Calu3 (cell line): ENCODE measurements around the gene RTP4. TPM values are rescaled to one million over a fixed set of nuclear protein-coding genes. Genes with fewer than 3 reads are reported as not detected.
A peak's percentile ranks its signal among the peaks of the same experiment; 100 is the strongest.

Source experiments
- BruUV-seq: library from RNA; stranded (reverse); fragments of 400-500 nt; replicated peaks from 2 replicates; lab custom pipeline; 2021; lab: Mats Ljungman, UMichigan
- CTCF ChIA-PET: fragments of 300-600 bp; sonication (Branson Sonifier 250); formaldehyde crosslinking; loops from one replicate; lab custom pipeline; 2022; ENCODE audit warnings: antibody characterized with exemption; lab: Charles Lee
- DNase-seq: peaks from one replicate; pipeline ENCODE4 v3.0.0; 2022
- H3K27ac Mint-ChIP-seq: one replicate; pipeline ENCODE4 v1.8.0; 2022; ENCODE audit warnings: mixed read lengths; ENCODE audit not compliant: unreplicated experiment
- H3K27me3 Mint-ChIP-seq: one replicate; pipeline ENCODE4 v1.8.0; 2022; ENCODE audit warnings: mixed read lengths; ENCODE audit not compliant: unreplicated experiment
- H3K36me3 Mint-ChIP-seq: one replicate; pipeline ENCODE4 v1.8.0; 2022; ENCODE audit warnings: mild to moderate bottlenecking, moderate library complexity, mixed read lengths; ENCODE audit not compliant: insufficient read depth, unreplicated experiment
- H3K4me1 Mint-ChIP-seq: one replicate; pipeline ENCODE4 v1.8.0; 2022; ENCODE audit warnings: mild to moderate bottlenecking, low read depth, mixed read lengths; ENCODE audit not compliant: unreplicated experiment
- H3K4me3 Mint-ChIP-seq: one replicate; pipeline ENCODE4 v1.8.0; 2022; ENCODE audit warnings: mild to moderate bottlenecking, low read depth, moderate library complexity, mixed read lengths; ENCODE audit not compliant: unreplicated experiment
- H3K9me3 Mint-ChIP-seq: one replicate; pipeline ENCODE4 v1.8.0; 2022; ENCODE audit warnings: low read depth, mixed read lengths; ENCODE audit not compliant: unreplicated experiment
- intact Hi-C: fragments of 100-400 bp; cut with micrococcal nuclease; formaldehyde crosslinking; loops from one replicate; pipeline ENCODE4 v1.10.0; 2022; ENCODE audit not compliant: unreplicated experiment
- total RNA-seq: library from RNA; stranded (reverse); gene quantifications from 2 replicates; pipeline ENCODE4 v1.2.3, GENCODE V29; 2022
- TF ChIP-seq, protein P1 (sequence below): fragments of 200-600 bp; IDR thresholded peaks from one replicate; pipeline ENCODE4 v1.8.0; 2022; ENCODE audit warnings: antibody characterized with exemption; ENCODE audit not compliant: unreplicated experiment

Gene RTP4
- total RNA-seq, 1 experiment from 2014 or later: 12.3 TPM

DNA sequence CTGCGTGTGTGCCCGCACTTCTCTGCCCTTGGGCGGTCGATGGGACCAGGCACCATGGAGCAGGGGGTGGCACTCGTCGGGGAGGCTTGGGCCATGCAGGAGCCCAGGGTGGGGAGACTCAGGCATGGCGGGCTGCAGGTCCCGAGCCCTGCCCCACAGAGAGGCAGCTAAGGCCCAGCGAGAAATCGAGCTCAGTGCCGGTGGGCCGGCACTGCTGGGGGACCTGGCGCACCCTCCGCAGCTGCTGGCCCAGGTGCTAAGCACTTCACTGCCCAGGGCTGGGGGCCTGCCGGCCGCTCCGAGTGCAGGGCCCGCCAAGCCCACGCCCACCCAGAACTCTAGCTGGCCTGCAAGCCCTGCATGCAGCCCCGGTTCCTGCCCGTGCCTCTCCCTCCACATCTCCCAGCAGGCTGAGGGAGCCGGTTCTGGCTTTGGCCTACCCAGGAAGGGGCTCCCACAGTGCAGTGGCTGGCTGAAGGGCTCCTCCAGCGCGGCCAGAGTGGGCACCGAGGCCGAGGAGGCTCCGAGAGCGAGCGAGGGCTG is 553 bp upstream of the RTP4 start:
- Mint-ChIP-seq H3K4me3 (peak overlapping the region; percentile 74), H3K27ac (peak overlapping the region; percentile 98), H3K4me1 (peaks cover 17% of the 10 kb centered on the region), H3K9me3 (peaks cover 3% of the 10 kb centered on the region), H3K27me3 (no peaks in the 10 kb centered on the region), H3K36me3 (peaks cover 17% of the 10 kb centered on the region)
- DNase-seq: no peak
- intact Hi-C loops: no loop called here
- TF ChIP-seq, protein P1, sequence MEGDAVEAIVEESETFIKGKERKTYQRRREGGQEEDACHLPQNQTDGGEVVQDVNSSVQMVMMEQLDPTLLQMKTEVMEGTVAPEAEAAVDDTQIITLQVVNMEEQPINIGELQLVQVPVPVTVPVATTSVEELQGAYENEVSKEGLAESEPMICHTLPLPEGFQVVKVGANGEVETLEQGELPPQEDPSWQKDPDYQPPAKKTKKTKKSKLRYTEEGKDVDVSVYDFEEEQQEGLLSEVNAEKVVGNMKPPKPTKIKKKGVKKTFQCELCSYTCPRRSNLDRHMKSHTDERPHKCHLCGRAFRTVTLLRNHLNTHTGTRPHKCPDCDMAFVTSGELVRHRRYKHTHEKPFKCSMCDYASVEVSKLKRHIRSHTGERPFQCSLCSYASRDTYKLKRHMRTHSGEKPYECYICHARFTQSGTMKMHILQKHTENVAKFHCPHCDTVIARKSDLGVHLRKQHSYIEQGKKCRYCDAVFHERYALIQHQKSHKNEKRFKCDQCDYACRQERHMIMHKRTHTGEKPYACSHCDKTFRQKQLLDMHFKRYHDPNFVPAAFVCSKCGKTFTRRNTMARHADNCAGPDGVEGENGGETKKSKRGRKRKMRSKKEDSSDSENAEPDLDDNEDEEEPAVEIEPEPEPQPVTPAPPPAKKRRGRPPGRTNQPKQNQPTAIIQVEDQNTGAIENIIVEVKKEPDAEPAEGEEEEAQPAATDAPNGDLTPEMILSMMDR: no peak
- BruUV-seq: no TSS peak
- CTCF ChIA-PET: interaction anchor here (0.5 to 2.5 kb wide), 4 partner anchors 22 to 312 kb away, joined by 3 to 13 read pairs (median 10); no protein-coding TSS in a partner anchor

- CTCF ChIA-PET: interaction anchor here (0.6 to 2.5 kb wide), 7 partner anchors 23 to 1961 kb away, joined by 3 to 13 read pairs (median 5); no protein-coding TSS in a partner anchor
- Mint-ChIP-seq H3K36me3 (peaks cover 17% of the 10 kb centered on the region), H3K27ac (peak overlapping the region; percentile 98), H3K4me1 (peaks cover 17% of the 10 kb centered on the region), H3K4me3 (peak overlapping the region; percentile 74), H3K27me3 (no peaks in the 10 kb centered on the region), H3K9me3 (peaks cover 3% of the 10 kb centered on the region)
- DNase-seq: peak; percentile 29
- intact Hi-C loops: no loop called here
- TF ChIP-seq, protein P1: no peak
- BruUV-seq: no TSS peak
These were observed 883 bp downstream of the RTP4 start for GRCh38 chr3:187369089-187369447.

- Mint-ChIP-seq H3K27ac (no peak overlapping the region), H3K36me3 (peaks cover 17% of the 10 kb centered on the region), H3K27me3 (no peaks in the 10 kb centered on the region), H3K4me1 (peaks cover 17% of the 10 kb centered on the region), H3K4me3 (no peak overlapping the region), H3K9me3 (peaks cover 3% of the 10 kb centered on the region)
- DNase-seq: no peak
- intact Hi-C loops: no loop called here
- CTCF ChIA-PET: interaction anchor here (2.5 kb wide), 1 partner anchor 50 kb away, joined by 13 read pairs; no protein-coding TSS in a partner anchor
- TF ChIP-seq, protein P1: no peak
- BruUV-seq: no TSS peak
These were observed 1.9 kb downstream of the RTP4 start for GRCh38 chr3:187370051-187370450.

DNA sequence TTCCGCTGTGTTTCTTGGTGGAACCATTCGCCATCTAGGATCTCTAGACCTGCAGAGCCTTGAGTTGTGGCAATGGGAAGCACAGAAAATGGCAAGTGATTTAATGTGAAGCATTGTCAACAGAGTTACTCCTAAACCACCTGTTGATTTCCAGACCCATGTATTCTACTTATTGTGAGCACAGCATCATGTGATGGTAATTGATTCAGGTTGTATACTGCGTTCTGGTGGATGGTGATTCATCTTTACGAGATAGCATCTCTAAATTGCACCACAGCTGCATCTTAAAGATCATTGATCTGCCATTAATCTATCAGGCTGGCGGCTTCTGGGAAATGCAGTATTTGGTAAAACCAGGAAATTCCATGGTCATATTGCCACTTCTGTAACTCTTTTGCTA is 7.4 kb downstream of the RTP4 start:
- H3K36me3 Mint-ChIP-seq: no peaks in the 10 kb centered on the region
- intact Hi-C loops: no loop called here
- peaks cover 3% of the 10 kb centered on the region for H3K9me3 Mint-ChIP-seq
- no TSS peak for BruUV-seq
- no peaks in the 10 kb centered on the region for H3K27me3 Mint-ChIP-seq
- H3K4me3 Mint-ChIP-seq: no peak overlapping the region
- H3K27ac Mint-ChIP-seq: no peak overlapping the region
- DNase-seq: no peak
- TF ChIP-seq, protein P1: no peak
- H3K4me1 Mint-ChIP-seq: no peaks in the 10 kb centered on the region
- CTCF ChIA-PET: no interaction called here
